Stimulated activated CD4-positive, alpha-beta T cell treated with anti-CD3 and anti-CD28 coated beads, Interleukin-4, amount 100 ng/mL, for 48 hours (primary cell): Measurements from ENCODE around the gene KIF26A.
"Not testable (repeated sequence)": the region's sequence is repeated elsewhere in the genome, so short reads cannot be mapped to it uniquely, and the experiment has no call there.

Experiments used
- DNase-seq, 2 donors: peaks; one replicate each; pipeline ENCODE4 v3.0.0-alpha.2; 2020; ENCODE audit warnings: low read depth in 2 of 2

The KIF26A gene

GRCh38 chr14:104192146-104192882, 53.9 kb downstream of the KIF26A start:
- DNase-seq: no peak

- no peak for DNase-seq
These were observed 54.5 kb downstream of the KIF26A start for GRCh38 chr14:104192883-104193245.

- no peak for DNase-seq
These were observed 55.6 kb downstream of the KIF26A start for GRCh38 chr14:104194016-104194415.

- DNase-seq: no peak
These were observed 56.3 kb downstream of the KIF26A start for GRCh38 chr14:104194716-104195115.

GRCh38 chr14:104195361-104195760, 57.0 kb downstream of the KIF26A start:
- no peak for DNase-seq

- no peak for DNase-seq
These were observed 57.5 kb downstream of the KIF26A start for GRCh38 chr14:104195878-104196277.

- DNase-seq: no peak
These were observed 58.2 kb downstream of the KIF26A start for GRCh38 chr14:104196461-104197140.

GRCh38 chr14:104197449-104198247, 59.3 kb downstream of the KIF26A start:
- DNase-seq: no peak

GRCh38 chr14:104199266-104199895, 61.0 kb downstream of the KIF26A start:
- no peak for DNase-seq

GRCh38 chr14:104200106-104200505, 61.7 kb downstream of the KIF26A start:
- DNase-seq: no peak

GRCh38 chr14:104200591-104200990, 62.2 kb downstream of the KIF26A start:
- no peak for DNase-seq

- no peak for DNase-seq
These were observed 62.7 kb downstream of the KIF26A start for GRCh38 chr14:104201063-104201462.

- no peak for DNase-seq
These were observed 63.1 kb downstream of the KIF26A start for GRCh38 chr14:104201496-104201895.

- DNase-seq: no peak
These were observed 64.1 kb downstream of the KIF26A start for GRCh38 chr14:104202259-104203070.

- no peak for DNase-seq
These were observed 64.7 kb downstream of the KIF26A start for GRCh38 chr14:104203071-104203425.

- no peak for DNase-seq
These were observed 66.3 kb downstream of the KIF26A start for GRCh38 chr14:104204660-104205149.

GRCh38 chr14:104205781-104206180, 67.4 kb downstream of the KIF26A start:
- DNase-seq: no peak

- no peak for DNase-seq
These were observed 68.0 kb downstream of the KIF26A start for GRCh38 chr14:104206281-104206904.

GRCh38 chr14:104207142-104208014, 69.0 kb downstream of the KIF26A start:
- no peak for DNase-seq

GRCh38 chr14:104208015-104208295, 69.6 kb downstream of the KIF26A start:
- not testable (repeated sequence) for DNase-seq
